Suprapubic skin (tissue), 4 donors: Measurements from ENCODE around the gene RBMS1. TPM values are rescaled to one million over a fixed set of nuclear protein-coding genes. Genes with fewer than 3 reads are reported as not detected.

Experiments
- DNase-seq, 2 donors: peaks; one replicate each; pipeline ENCODE4 v3.0.0-alpha.2; 2019; ENCODE audit warnings: low spot score in 2 of 2
- H3K27ac ChIP-seq: fragments of 200-600 bp; sonication (generic); one replicate; pipeline ENCODE4 v1.5.1; 2019
- H3K27me3 ChIP-seq: fragments of 200-600 bp; sonication (generic); one replicate; pipeline ENCODE4 v1.5.1; 2019
- H3K36me3 ChIP-seq: fragments of 200-600 bp; sonication (generic); one replicate; pipeline ENCODE4 v1.5.1; 2019
- H3K4me1 ChIP-seq: fragments of 200-600 bp; sonication (generic); one replicate; pipeline ENCODE4 v1.5.1; 2019
- H3K4me3 ChIP-seq: fragments of 200-600 bp; sonication (generic); one replicate; pipeline ENCODE4 v1.5.1; 2019; ENCODE audit warnings: mild to moderate bottlenecking
- H3K9me3 ChIP-seq: fragments of 200-600 bp; sonication (generic); one replicate; pipeline ENCODE4 v1.5.1; 2019
- EP300 ChIP-seq: sonication (generic); formaldehyde crosslinking; IDR thresholded peaks from one replicate; pipeline ENCODE4 v1.6.1; 2017; ENCODE audit warnings: antibody characterized with exemption
- POLR2A ChIP-seq, 2 donors: fragments of 450-650 bp; IDR thresholded peaks; one replicate each; pipeline ENCODE4 v1.6.1; 2017; ENCODE audit warnings: antibody characterized with exemption in 2 of 2, mild to moderate bottlenecking in 2 of 2, moderate library complexity in 2 of 2
- POLR2AphosphoS5 ChIP-seq, 3 donors: sonication (generic); formaldehyde crosslinking; IDR thresholded peaks; one replicate each; pipeline ENCODE4 v1.6.1; 2017; ENCODE audit warnings: antibody characterized with exemption in 3 of 3
- WGBS: methylation state at CpG from one replicate; pipeline ENCODE4 v1.1.5; 2018; 5-methylcytosine and 5-hydroxymethylcytosine counted together
- total RNA-seq, 4 donors: library from RNA; depleted of rRNA; stranded (reverse); fragments of >200 nt; gene quantifications; one replicate each; pipeline ENCODE4 v1.1.0, GENCODE V29; 2016
- TF ChIP-seq, protein P1 (sequence below), 2 donors: fragments of 200-600 bp in 1 of 2; fragments of 450-650 bp in 1 of 2; sonication (generic) in 1 of 2; IDR thresholded peaks; one replicate each; pipeline ENCODE4 v1.5.1; 2016 to 2019; ENCODE audit warnings: antibody characterized with exemption in 2 of 2, mild to moderate bottlenecking in 1 of 2, moderate library complexity in 1 of 2

The RBMS1 gene
- total RNA-seq, 4 donors from 2014 or later = 55.7 to 92.2 (median 62.2) TPM

DNA sequence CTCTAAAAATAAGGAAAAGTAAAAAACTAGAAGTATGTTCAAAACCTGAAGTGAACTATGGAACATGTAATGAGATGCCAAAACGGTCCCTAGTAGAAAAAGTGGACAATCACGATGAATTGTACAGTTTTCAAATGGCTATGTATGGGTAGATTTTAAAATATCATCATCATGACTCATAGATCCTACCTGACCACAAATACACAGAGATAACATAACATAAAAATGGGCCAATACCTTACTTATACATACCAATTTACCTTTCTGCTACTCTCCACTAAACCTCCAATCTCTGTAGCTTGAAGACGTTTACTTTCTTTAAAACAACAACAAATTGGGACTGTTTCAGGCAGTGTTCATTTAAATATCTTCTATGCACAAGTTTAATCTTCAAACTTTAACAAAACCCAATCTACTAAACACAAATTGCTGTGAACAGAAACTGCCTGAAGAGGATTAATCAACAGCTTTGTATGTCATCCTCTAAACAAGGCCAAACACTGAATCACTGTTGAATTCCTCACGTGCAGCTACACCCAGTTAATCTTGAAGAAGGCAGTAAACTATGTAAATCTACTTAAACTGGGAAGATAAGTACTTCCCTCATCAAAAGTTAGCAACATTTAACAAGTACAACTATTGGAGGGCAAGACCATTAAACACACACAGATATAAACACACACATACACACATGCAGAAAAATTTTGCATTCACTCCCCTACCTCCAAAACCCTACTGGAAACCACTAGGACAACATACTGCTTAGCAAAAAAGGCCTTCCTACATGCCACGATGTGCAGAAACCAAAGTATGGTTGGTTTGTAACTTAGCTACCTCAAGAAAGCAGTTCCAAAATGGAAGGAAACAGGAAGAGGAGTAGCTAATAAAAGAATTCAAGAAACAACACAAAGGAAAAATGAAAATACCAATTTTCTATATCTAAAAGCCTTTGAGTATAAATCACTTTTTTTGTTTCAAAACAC is 90.3 kb downstream of the RBMS1 start:
- Histone ChIP-seq H3K9me3 (no peaks in the 10 kb centered on the region), H3K4me3 (no peak overlapping the region), H3K27ac (peak overlapping the region; percentile 42), H3K4me1 (peaks cover 73% of the 10 kb centered on the region), H3K27me3 (no peaks in the 10 kb centered on the region), H3K36me3 (no peaks in the 10 kb centered on the region)
- DNase-seq = no peak
- WGBS = 48% methylated on average over 5 of the region's 5 CpGs
- no peak for TF ChIP-seq EP300
- no peak for TF ChIP-seq POLR2AphosphoS5 (IDR thresholded peaks at IDR 0.05)
- TF ChIP-seq, protein P1, sequence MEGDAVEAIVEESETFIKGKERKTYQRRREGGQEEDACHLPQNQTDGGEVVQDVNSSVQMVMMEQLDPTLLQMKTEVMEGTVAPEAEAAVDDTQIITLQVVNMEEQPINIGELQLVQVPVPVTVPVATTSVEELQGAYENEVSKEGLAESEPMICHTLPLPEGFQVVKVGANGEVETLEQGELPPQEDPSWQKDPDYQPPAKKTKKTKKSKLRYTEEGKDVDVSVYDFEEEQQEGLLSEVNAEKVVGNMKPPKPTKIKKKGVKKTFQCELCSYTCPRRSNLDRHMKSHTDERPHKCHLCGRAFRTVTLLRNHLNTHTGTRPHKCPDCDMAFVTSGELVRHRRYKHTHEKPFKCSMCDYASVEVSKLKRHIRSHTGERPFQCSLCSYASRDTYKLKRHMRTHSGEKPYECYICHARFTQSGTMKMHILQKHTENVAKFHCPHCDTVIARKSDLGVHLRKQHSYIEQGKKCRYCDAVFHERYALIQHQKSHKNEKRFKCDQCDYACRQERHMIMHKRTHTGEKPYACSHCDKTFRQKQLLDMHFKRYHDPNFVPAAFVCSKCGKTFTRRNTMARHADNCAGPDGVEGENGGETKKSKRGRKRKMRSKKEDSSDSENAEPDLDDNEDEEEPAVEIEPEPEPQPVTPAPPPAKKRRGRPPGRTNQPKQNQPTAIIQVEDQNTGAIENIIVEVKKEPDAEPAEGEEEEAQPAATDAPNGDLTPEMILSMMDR (IDR thresholded peaks at IDR 0.05) = no peak
- no peak for TF ChIP-seq POLR2A (IDR thresholded peaks at IDR 0.05)

DNA sequence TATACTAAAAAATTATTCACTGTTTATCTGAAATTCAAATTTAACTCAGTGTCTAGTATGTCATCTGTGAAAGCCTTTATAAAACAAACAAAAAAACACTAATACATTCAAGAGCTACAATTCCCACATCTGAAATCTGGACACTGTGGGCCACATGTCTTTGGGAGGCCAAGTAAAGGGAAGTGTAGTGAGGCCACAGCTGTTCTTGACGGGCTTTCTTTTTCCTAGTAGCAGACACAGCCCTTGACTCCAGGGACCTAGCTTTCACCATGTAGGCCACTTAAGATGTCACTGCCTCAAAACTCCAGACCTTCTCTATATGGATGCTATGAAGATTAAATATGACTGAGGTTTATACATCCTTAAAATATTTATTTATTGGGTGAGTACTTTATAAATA is 91.1 kb downstream of the RBMS1 start:
- Histone ChIP-seq H3K9me3 (no peaks in the 10 kb centered on the region), H3K4me1 (peaks cover 72% of the 10 kb centered on the region), H3K27ac (peak overlapping the region; percentile 42), H3K36me3 (no peaks in the 10 kb centered on the region), H3K4me3 (no peak overlapping the region), H3K27me3 (no peaks in the 10 kb centered on the region)
- no peak for DNase-seq
- WGBS = 76% methylated on average over 1 of the region's 1 CpG
- TF ChIP-seq, protein P1 (IDR thresholded peaks at IDR 0.05) = no peak
- TF ChIP-seq EP300 = no peak
- no peak for TF ChIP-seq POLR2A (IDR thresholded peaks at IDR 0.05)
- TF ChIP-seq POLR2AphosphoS5 (IDR thresholded peaks at IDR 0.05) = no peak

DNA sequence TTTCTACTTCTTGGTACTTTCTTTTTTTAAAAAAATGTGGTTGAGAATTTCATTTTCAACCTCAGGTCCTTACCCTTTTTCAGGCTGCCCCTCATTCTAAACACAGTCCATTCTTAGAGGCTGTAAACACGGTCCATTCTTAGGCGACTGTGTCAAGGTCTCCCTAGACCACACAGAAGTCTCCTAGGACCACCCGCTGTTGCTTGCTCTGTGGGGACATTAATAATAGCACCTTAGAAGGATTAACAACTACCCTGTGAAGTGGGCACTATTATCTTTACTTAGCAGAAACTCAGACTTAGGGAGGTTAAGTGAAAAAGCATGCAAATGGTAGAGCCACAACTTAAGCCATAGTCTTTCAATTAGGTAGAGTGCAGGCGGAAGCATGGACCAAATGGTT is 91.7 kb downstream of the RBMS1 start:
- H3K27me3 ChIP-seq = no peaks in the 10 kb centered on the region
- no peak overlapping the region for H3K27ac ChIP-seq
- WGBS = 93% methylated on average over 4 of the region's 4 CpGs
- H3K36me3 ChIP-seq = no peaks in the 10 kb centered on the region
- no peak overlapping the region for H3K4me3 ChIP-seq
- TF ChIP-seq POLR2AphosphoS5 (IDR thresholded peaks at IDR 0.05) = no peak
- no peak for TF ChIP-seq EP300
- no peak for TF ChIP-seq POLR2A (IDR thresholded peaks at IDR 0.05)
- TF ChIP-seq, protein P1 (IDR thresholded peaks at IDR 0.05) = no peak
- no peaks in the 10 kb centered on the region for H3K9me3 ChIP-seq
- H3K4me1 ChIP-seq = peaks cover 78% of the 10 kb centered on the region
- DNase-seq = no peak

DNA sequence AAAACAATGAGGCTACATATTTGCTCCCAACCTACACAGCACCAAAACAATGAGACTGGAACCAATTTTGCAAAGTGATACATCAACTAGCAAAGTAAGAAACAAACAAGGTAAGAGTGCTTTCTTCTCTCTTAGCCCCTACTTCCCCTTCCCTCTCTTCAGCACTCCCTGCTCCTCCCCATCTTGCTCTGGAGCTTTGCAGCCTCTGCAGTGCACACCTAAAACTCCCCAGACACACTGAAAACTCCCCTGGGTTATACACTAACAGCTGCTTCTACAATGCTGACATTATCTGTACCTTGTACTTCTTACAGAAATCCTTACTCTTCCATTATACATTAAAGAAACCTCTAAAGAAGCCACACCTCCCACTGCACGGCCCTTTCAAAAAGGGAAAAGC is 93.7 kb downstream of the RBMS1 start:
- H3K27me3 ChIP-seq = no peaks in the 10 kb centered on the region
- 66% methylated on average over 1 of the region's 1 CpG for WGBS
- H3K4me3 ChIP-seq = no peak overlapping the region
- H3K4me1 ChIP-seq = peaks cover 64% of the 10 kb centered on the region
- no peaks in the 10 kb centered on the region for H3K9me3 ChIP-seq
- H3K27ac ChIP-seq = no peak overlapping the region
- TF ChIP-seq POLR2A (IDR thresholded peaks at IDR 0.05) (no peak), EP300 (no peak)
- TF ChIP-seq, protein P1 (IDR thresholded peaks at IDR 0.05) = no peak
- no peak for DNase-seq
- H3K36me3 ChIP-seq = no peaks in the 10 kb centered on the region

- no peaks in the 10 kb centered on the region for H3K9me3 ChIP-seq
- WGBS = 7% methylated on average over 2 of the region's 2 CpGs
- H3K27me3 ChIP-seq = no peaks in the 10 kb centered on the region
- no peak for DNase-seq
- peaks cover 58% of the 10 kb centered on the region for H3K4me1 ChIP-seq
- H3K36me3 ChIP-seq = no peaks in the 10 kb centered on the region
- no peak overlapping the region for H3K4me3 ChIP-seq
- no peak for TF ChIP-seq POLR2AphosphoS5 (IDR thresholded peaks at IDR 0.05)
- TF ChIP-seq, protein P1 (IDR thresholded peaks at IDR 0.05) = no peak
- no peak for TF ChIP-seq POLR2A (IDR thresholded peaks at IDR 0.05)
- no peak for TF ChIP-seq EP300
- no peak overlapping the region for H3K27ac ChIP-seq
Observed at GRCh38 chr2:160397530-160397865, 96.1 kb downstream of the RBMS1 start.
